HUES64 (cell line): ENCODE results near the gene DLGAP1.

Experiments used
- H3K27ac ChIP-seq: 2 replicates; pipeline ENCODE4 v1.7.0; 2013; ENCODE audit warnings: low read depth, low read length, inconsistent platforms
- H3K27me3 ChIP-seq: 2 replicates; pipeline ENCODE4 v1.6.1; 2013; ENCODE audit warnings: mild to moderate bottlenecking, low read length; ENCODE audit not compliant: insufficient read depth
- H3K36me3 ChIP-seq: 2 replicates; pipeline ENCODE4 v1.6.1; 2013; ENCODE audit warnings: mild to moderate bottlenecking, low read length; ENCODE audit not compliant: insufficient read depth
- H3K4me1 ChIP-seq: 2 replicates; pipeline ENCODE4 v1.6.1; 2013; ENCODE audit warnings: mild to moderate bottlenecking, low read length, moderate library complexity; ENCODE audit not compliant: insufficient read depth
- H3K4me3 ChIP-seq: 2 replicates; pipeline ENCODE4 v1.5.1; 2013; ENCODE audit warnings: mild to moderate bottlenecking, low read length, moderate library complexity
- H3K9ac ChIP-seq: 2 replicates; pipeline ENCODE4 v1.6.1; 2013; ENCODE audit warnings: mild to moderate bottlenecking, low read depth, low read length
- H3K9me3 ChIP-seq: 2 replicates; pipeline ENCODE4 v1.6.1; 2013; ENCODE audit warnings: low read depth, low read length; ENCODE audit not compliant: insufficient read depth
- WGBS: fragments of 150-250, 120-280 bp; methylation state at CpG from one replicate; pipeline ENCODE4 v1.1.7; 2013; ENCODE audit warnings: missing lambda C conversion rate; 5-methylcytosine and 5-hydroxymethylcytosine counted together

DLGAP1 gene

DNA sequence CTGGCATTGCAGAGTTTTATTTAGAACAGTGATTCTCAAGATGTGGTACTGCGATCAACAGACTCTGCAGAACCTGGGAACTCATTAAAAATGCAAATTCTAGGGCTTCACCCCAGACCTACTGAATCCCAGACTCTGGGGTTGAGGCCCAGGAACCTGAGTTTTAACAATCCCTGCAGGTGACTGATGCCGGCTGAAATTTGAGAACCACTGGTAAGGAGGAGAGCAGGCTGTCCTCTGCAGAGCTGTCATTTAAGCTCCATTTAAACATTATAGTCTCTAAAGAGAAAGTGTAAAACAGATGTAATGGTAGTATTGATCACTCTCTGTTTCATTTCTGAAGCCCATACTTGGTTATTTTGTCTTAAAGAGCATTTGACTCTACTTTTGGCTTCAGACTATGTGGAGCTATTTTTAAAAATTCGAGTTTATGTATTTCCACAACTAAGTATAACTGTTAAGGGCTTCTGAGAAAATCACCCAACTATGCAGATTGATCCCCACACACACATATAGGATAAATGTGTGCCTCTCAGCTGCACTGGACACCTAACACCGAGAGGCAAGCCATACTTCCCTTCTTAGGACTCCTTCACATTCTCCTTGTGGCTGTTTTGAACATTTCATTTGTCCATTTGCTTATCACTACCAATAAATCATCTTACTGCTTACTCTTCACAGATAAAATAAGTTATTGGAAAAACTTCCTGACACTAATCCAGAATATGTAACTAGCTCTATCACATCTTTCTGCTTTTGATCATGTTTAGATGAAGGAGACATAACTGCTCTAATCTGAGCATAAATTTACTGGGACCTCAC lies 487.5 kb downstream of the DLGAP1 start:
- WGBS: 63% methylated on average over 3 of the region's 4 CpGs
- Histone ChIP-seq H3K9me3 (no peaks in the 10 kb centered on the region), H3K4me3 (no peak overlapping the region), H3K27ac (no peak overlapping the region), H3K36me3 (no peaks in the 10 kb centered on the region), H3K27me3 (no peaks in the 10 kb centered on the region), H3K9ac (no peak overlapping the region), H3K4me1 (peaks cover 33% of the 10 kb centered on the region)

DNA sequence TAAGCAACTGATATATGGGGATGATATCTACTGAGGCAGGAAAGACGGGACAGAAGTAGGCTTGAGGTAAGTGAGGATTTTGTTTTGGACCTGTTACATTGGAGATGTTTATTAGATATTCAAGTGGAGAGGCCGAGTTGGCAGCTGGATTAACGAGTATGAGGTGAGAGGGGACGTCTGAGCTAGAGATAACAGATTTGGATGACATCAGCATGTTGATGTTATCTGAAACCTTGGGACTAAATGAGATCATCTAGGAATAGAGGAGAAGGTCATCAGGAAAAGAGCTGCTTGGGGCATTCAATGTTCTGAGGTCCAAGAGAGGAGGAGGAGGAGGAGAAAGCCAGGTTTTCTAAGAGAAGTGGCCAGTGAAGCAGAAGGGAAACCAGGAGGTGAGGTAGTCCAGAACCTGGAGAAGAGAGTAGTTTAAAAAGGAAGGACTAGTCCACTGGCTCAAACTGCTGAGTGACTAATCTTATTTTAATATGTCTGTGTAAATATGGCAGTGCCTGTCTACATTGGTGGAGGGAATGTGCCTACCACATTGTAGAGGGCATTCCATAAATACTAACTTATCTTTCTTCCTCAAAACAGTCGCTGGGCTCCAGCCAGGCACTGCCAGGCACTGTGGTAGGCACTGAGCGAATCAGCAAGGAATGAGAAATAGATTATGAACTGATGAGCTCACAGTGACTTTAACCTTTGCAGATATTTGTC lies 488.3 kb downstream of the DLGAP1 start:
- Histone ChIP-seq H3K4me1 (peaks cover 31% of the 10 kb centered on the region), H3K4me3 (no peak overlapping the region), H3K36me3 (no peaks in the 10 kb centered on the region), H3K27ac (no peak overlapping the region), H3K9me3 (no peaks in the 10 kb centered on the region), H3K9ac (no peak overlapping the region), H3K27me3 (no peaks in the 10 kb centered on the region)
- 86% methylated on average over 6 of the region's 6 CpGs for WGBS

DNA sequence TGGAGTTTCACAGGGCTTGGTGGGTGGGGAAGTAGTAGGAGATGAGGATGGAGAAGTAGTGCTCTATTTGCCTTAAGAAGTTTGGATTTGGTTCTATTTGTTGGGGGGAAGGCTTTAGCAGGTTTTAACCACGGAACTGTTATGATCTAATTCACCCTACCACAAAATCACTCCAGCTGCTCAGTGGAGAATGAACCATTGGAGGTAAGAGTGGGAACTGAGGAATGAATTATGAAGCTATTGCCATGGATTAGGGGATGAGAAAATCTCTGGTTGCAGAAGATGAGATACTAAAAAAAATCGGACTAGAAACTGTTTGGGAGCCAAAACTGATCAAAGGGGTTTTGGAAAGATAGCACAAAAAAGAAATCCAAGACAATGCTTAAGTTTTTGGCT lies 488.9 kb downstream of the DLGAP1 start:
- Histone ChIP-seq H3K9ac (no peak overlapping the region), H3K9me3 (no peaks in the 10 kb centered on the region), H3K27ac (no peak overlapping the region), H3K4me1 (peaks cover 31% of the 10 kb centered on the region), H3K36me3 (no peaks in the 10 kb centered on the region), H3K4me3 (no peak overlapping the region), H3K27me3 (no peaks in the 10 kb centered on the region)
- 90% methylated on average over 1 of the region's 2 CpGs for WGBS

DNA sequence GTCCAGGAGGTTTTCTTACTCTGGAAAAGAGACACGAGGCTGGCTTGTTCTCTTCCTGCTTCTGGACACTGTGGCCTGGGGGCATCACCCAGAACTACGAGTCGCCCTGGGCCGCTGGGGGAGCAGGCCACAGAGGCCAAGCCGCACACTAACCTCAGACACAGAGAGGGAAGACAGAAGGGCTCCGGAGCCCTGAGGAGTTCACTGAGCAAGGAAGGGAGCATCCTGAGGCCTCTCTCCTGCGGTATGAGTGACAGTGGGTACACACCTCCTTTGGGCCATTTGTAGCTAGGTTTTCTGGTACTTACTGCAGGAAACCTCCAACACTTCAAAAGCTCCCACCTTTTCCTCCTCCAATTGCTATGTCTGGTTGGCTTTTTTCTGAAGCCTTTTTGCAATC lies 494.1 kb downstream of the DLGAP1 start:
- no peak overlapping the region for H3K27ac ChIP-seq
- H3K4me1 ChIP-seq: peaks cover 24% of the 10 kb centered on the region
- H3K36me3 ChIP-seq: no peaks in the 10 kb centered on the region
- no peak overlapping the region for H3K4me3 ChIP-seq
- H3K9ac ChIP-seq: no peak overlapping the region
- H3K9me3 ChIP-seq: no peaks in the 10 kb centered on the region
- no peaks in the 10 kb centered on the region for H3K27me3 ChIP-seq
- 93% methylated on average over 7 of the region's 7 CpGs for WGBS

DNA sequence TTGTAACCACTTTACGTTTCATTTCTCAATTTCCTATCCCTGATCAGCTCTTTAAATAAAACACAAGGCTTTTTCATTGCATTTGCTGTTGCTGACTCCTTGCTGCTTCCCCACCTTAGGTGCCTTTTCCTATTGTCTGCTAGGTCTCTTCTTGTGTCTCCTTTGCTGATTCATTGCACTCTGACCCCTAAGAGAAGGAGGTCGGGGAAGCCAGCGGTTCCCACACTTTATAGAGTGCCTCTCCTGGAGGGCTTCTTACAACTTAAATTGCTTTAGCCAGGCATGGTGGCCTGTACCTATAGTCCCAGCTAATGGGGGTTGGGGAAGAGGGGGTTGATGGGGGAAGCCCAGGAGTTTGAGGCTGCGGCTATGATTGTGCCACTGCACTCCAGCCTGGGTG lies 495.0 kb downstream of the DLGAP1 start:
- Histone ChIP-seq H3K36me3 (no peaks in the 10 kb centered on the region), H3K27ac (no peak overlapping the region), H3K27me3 (no peaks in the 10 kb centered on the region), H3K4me1 (peaks cover 21% of the 10 kb centered on the region), H3K9me3 (peaks cover 3% of the 10 kb centered on the region; the same call in 1 of the 2 replicates), H3K9ac (no peak overlapping the region), H3K4me3 (no peak overlapping the region)
- WGBS: 91% methylated on average over 4 of the region's 4 CpGs

DNA sequence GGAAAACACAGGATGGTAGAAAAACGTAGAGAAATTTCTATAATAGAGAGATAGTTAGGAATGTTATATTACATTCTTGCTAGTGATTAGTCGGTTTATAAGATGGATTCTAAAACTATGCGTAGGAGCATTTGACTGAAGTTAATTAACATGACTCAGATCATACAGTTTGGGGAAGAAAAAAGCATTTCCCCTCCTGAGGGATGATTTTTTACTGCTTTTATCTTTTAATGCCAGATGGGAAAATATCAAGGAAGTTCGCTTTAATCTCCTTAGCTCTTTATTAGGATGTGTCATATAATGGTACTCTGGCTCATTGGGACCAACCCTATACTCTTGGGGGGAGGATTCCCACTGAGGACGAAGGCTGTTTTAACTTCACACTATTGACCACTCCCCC lies 503.1 kb downstream of the DLGAP1 start:
- no peak overlapping the region for H3K9ac ChIP-seq
- H3K27me3 ChIP-seq: no peaks in the 10 kb centered on the region
- no peak overlapping the region for H3K4me3 ChIP-seq
- H3K27ac ChIP-seq: no peak overlapping the region
- H3K36me3 ChIP-seq: no peaks in the 10 kb centered on the region
- no peaks in the 10 kb centered on the region for H3K4me1 ChIP-seq
- H3K9me3 ChIP-seq: peaks cover 3% of the 10 kb centered on the region; the same call in 1 of the 2 replicates
- WGBS: 85% methylated on average over 5 of the region's 5 CpGs

DNA sequence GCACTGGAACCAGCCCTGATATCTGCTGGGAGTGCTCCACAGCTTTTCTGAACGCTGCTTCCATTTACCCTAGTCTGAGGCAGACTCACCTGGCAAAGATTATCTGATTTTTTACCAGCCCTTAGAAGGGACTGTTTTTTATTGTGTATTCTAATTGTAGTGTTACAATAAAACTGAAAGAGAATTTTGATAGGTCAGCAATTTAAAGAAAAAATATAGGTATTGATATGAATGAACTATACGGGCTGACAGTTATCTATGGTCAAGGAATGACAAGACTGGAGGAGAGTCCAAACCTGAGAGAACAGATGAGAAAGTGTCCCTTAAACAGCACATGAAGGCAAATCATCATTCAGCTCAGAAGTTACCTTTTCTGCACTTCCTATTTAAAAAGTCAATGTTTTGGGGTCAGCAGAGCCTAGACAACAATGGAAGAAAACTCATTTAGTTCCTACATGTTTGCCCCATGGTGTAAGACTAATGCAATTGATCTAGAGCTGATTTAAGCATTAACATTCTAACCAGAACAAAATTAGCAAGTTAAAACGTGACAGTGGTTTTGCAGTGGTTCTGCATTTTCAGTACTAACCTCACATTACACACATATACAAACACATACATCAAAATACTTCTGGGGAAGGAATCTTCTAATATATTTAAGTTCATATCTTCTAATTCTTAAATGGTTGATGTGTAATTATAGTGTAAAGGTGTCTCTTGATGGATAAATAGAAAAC lies 504.3 kb downstream of the DLGAP1 start:
- WGBS: 93% methylated on average over 3 of the region's 3 CpGs
- Histone ChIP-seq H3K4me1 (no peaks in the 10 kb centered on the region), H3K36me3 (no peaks in the 10 kb centered on the region)

DNA sequence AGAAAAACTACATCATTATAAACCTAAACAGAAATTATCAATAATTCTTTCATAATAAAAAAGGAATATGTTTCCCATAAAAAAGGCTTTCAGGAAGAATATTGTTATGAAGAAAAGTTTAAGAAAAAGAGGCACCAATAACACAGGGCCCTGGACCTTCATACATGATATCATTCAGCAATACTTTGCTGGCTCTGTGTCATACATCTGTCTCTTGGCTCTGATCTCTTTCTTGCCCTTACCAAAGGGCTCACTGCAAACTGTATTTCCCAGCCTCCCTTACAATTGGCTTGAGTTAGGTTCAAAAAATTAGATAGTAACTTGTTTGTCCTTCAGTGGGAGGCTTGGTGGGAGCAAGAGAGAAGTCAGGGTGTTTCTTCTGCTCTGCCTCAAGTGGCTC lies 506.1 kb downstream of the DLGAP1 start:
- Histone ChIP-seq H3K27me3 (no peaks in the 10 kb centered on the region), H3K4me3 (no peak overlapping the region), H3K4me1 (no peaks in the 10 kb centered on the region), H3K36me3 (no peaks in the 10 kb centered on the region), H3K9ac (no peak overlapping the region), H3K27ac (no peak overlapping the region), H3K9me3 (no peaks in the 10 kb centered on the region)

More for the DNA sequence above, 504.3 kb downstream of the DLGAP1 start:
- no peak overlapping the region for H3K4me3 ChIP-seq
- no peak overlapping the region for H3K9ac ChIP-seq
- H3K27me3 ChIP-seq: no peaks in the 10 kb centered on the region
- peaks cover 3% of the 10 kb centered on the region; the same call in 1 of the 2 replicates for H3K9me3 ChIP-seq
- no peak overlapping the region for H3K27ac ChIP-seq

DNA sequence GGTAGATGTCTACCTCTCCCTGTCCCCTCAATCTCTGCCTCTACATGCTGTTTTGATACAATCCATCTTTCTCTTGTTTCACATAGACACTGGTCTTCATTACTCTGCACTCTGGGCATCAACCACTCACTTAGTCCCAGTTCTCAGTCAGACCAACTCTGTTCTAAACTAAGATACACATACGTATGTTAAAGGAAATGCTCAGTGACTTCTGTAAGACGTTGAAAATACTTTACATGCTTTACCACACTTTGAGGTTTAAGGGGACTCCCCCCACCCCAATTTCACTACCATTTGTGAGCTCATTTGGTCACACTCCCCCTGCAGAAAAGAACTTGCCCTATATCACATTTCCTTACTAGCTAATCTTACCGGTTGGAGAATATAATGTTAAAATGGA lies 507.7 kb downstream of the DLGAP1 start:
- 93% methylated on average over 2 of the region's 3 CpGs for WGBS
- H3K36me3 ChIP-seq: no peaks in the 10 kb centered on the region
- H3K9ac ChIP-seq: no peak overlapping the region
- H3K4me1 ChIP-seq: no peaks in the 10 kb centered on the region
- H3K4me3 ChIP-seq: no peak overlapping the region
- H3K9me3 ChIP-seq: no peaks in the 10 kb centered on the region
- no peaks in the 10 kb centered on the region for H3K27me3 ChIP-seq
- H3K27ac ChIP-seq: no peak overlapping the region

DNA sequence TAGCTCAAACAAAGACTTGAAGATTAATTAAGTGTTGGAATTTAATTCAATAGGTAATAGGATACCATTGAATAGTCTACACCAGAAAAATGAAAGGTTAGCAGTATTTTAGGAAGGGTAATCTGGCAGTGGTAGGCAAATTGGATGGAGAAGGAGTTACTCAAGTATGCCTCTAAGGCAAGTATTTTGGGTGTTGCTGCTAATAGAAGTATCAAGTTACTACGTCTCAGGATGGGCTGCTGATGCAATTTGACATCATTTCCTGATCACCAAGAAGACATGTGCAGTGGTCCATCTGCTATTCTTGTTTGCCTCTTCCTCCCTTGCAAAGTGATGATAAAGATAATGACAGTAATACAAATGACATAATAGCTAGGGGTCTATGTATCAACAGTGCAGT lies 519.8 kb downstream of the DLGAP1 start:
- Histone ChIP-seq H3K27me3 (no peaks in the 10 kb centered on the region), H3K27ac (no peak overlapping the region), H3K4me3 (no peak overlapping the region), H3K9ac (no peak overlapping the region), H3K36me3 (no peaks in the 10 kb centered on the region), H3K4me1 (no peaks in the 10 kb centered on the region), H3K9me3 (no peaks in the 10 kb centered on the region)
- WGBS: 72% methylated on average over 1 of the region's 1 CpG

DNA sequence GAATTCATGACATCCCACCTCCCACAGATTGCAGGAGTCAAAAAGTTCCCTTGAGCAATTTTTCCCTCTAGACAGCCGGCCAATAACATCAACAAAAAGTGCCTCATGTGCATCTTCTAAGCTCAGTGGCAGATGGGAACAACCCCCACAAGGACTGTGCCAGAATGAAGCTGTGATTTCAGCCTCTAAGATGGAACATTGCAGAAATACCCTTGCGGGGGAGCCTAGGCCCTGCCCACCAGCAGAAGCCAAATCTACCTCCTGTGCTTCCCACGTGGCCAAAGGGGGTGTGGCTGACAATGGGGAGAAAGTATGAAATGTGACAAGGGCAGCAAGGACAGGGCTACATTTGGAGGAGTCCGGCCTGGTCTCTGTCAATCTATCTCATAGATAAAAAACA lies 522.8 kb downstream of the DLGAP1 start:
- H3K4me1 ChIP-seq: no peaks in the 10 kb centered on the region
- 65% methylated on average over 4 of the region's 4 CpGs for WGBS

More for the DNA sequence above, 522.8 kb downstream of the DLGAP1 start:
- H3K36me3 ChIP-seq: no peaks in the 10 kb centered on the region
- H3K9ac ChIP-seq: no peak overlapping the region
- no peak overlapping the region for H3K4me3 ChIP-seq
- no peaks in the 10 kb centered on the region for H3K9me3 ChIP-seq
- no peak overlapping the region for H3K27ac ChIP-seq
- H3K27me3 ChIP-seq: no peaks in the 10 kb centered on the region
